Measurements from ENCODE around the gene CREB3.

Gene CREB3

DNA sequence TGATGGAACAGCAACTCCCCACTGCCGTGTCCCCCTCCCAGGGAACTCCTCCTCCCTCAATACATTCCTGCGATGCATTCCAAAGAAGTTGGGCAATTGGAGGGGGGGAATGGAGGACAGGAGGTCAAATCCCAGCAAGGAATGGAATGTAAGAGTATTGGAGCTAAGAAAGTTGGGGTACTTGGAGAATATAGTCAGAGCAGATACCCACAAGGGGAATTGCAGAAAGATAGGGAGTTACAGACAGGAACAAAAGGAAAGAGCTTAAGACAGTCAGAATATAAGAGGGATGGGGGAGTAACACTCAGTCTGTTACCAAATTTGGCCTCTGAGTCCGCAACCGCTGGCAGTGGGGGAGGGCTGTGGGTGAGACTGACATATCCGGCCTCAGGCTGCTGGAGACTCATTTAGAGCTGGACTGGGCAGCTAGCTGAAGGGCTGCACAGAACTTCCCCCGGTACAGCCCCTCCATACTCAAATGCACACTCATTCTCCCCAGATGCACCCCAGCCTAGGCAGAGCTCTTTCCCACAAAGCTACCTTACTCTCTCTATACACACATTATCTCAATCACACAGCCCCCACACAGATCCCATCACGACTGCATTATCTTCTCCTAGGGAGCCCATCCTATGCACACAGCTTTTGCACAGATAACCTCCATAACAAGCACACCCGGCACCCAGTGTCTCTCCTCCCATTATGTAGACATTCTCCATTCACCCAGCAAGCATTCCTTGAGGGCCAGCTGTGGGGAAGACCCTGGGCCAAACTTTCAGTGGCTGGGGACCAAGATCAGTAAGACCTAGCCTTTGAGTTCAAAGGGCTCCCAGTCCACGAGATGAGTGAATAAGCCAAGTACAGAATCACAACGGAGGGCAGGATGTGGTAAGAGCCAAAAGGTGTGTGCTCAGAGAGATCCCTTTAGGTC is 4.2 kb upstream of the CREB3 start:
- peak; percentile 77 for DNase-seq (ENCODE audit: extremely low read depth, insufficient read length)
- Histone ChIP-seq H3K4me3 (replicated peaks; ENCODE audit: low read depth, low read length) (peak overlapping the region; percentile 58), H3K36me3 (ENCODE audit: control insufficient read depth, insufficient read depth, low read length) (peaks cover 21% of the 10 kb centered on the region), H3K27me3 (replicated peaks; ENCODE audit: control insufficient read depth, insufficient read depth, low read length) (no peaks in the 10 kb centered on the region)
- TF ChIP-seq, protein P1, sequence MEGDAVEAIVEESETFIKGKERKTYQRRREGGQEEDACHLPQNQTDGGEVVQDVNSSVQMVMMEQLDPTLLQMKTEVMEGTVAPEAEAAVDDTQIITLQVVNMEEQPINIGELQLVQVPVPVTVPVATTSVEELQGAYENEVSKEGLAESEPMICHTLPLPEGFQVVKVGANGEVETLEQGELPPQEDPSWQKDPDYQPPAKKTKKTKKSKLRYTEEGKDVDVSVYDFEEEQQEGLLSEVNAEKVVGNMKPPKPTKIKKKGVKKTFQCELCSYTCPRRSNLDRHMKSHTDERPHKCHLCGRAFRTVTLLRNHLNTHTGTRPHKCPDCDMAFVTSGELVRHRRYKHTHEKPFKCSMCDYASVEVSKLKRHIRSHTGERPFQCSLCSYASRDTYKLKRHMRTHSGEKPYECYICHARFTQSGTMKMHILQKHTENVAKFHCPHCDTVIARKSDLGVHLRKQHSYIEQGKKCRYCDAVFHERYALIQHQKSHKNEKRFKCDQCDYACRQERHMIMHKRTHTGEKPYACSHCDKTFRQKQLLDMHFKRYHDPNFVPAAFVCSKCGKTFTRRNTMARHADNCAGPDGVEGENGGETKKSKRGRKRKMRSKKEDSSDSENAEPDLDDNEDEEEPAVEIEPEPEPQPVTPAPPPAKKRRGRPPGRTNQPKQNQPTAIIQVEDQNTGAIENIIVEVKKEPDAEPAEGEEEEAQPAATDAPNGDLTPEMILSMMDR (IDR thresholded peaks at IDR 0.05; ENCODE audit: insufficient read depth, low read length, poor library complexity, severe bottlenecking) = no peak

DNA sequence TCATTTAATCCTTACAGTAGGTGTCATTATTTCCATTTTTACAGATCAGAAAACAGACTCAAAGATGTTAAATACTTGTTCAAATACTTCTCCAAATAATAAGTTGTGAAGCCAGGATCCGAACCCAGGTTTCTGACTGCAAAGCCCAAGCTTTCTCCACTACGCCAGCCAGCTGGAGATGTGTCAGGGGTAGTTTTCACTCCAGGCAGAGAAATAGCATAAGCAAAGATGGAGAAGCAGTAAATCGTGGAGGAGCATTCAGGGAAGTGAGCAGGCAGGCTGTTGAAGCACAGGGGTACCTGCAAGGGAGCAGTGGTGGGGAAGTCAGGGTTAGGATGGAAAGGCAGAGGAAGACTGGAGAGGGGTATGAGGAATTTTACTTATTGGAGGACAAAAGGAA is 3.4 kb upstream of the CREB3 start:
- TF ChIP-seq, protein P1 (IDR thresholded peaks at IDR 0.05; ENCODE audit: insufficient read depth, low read length, poor library complexity, severe bottlenecking) = no peak
- no peaks in the 10 kb centered on the region for H3K27me3 ChIP-seq (replicated peaks; ENCODE audit: control insufficient read depth, insufficient read depth, low read length)
- peaks cover 14% of the 10 kb centered on the region for H3K36me3 ChIP-seq (ENCODE audit: control insufficient read depth, insufficient read depth, low read length)
- DNase-seq (ENCODE audit: extremely low read depth, insufficient read length) = no peak
- peak overlapping the region; percentile 92 for H3K4me3 ChIP-seq (replicated peaks; ENCODE audit: low read depth, low read length)

DNA sequence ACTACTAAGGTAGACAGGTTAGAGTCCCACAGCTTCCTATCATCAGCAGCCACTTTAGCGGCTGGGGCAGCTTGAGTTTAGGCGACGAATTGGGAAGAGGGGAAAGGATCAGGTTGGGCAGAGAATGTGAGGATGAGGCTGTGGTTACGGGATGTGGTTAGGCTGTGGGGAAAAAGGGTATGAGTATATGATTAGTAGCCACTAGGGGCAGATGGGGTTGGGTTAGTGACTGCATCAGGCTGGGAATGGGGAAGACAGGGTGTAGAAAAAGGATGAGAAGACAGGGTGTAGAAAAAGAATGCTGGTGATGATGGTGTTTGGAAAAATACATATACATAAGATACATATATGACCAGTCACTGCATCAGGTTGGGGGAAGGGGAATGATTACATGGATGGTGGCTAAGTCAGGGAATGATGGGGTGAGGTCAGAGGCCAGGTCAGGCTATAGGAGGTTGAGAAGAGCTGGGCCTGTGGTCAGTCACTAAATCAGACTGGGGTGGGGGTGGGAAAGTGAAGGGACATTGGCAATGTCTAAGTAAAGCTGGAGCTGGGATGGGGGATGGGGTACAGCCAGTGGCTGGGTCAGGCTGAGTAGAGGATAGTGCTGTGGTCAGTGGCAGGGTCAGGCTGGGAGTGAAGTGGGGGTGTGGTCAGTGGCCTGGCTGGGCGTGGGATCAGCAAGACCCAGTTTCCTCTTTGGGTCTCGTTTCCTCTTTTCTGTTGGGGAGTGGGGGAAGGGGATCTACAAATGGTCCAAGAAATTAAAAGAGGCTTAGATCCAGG is 2.6 kb upstream of the CREB3 start:
- DNase-seq (ENCODE audit: extremely low read depth, insufficient read length) = no peak
- peaks cover 12% of the 10 kb centered on the region for H3K36me3 ChIP-seq (ENCODE audit: control insufficient read depth, insufficient read depth, low read length)
- TF ChIP-seq, protein P1 (IDR thresholded peaks at IDR 0.05; ENCODE audit: insufficient read depth, low read length, poor library complexity, severe bottlenecking) = peak; percentile 47
- no peaks in the 10 kb centered on the region for H3K27me3 ChIP-seq (replicated peaks; ENCODE audit: control insufficient read depth, insufficient read depth, low read length)
- H3K4me3 ChIP-seq (replicated peaks; ENCODE audit: low read depth, low read length) = peak overlapping the region; percentile 92

DNA sequence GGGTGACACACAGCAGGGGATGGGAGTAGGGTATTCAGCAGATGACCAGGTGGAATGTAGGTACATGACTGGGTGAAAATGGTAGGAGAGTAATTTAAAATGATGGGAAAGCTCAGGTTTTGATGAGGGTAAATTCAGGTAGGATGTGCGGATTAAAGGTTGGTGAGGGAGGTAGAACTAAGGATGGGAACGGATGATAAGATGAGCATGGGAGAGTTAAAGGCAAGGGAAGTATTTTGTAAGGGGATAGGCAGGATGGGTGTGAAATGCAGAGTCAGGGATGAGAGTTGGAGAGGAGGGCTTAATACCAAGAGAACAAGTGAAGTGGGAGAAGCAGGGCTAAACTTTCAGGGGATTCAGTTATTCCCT is 2.0 kb upstream of the CREB3 start:
- peak overlapping the region; percentile 92 for H3K4me3 ChIP-seq (replicated peaks; ENCODE audit: low read depth, low read length)
- H3K36me3 ChIP-seq (ENCODE audit: control insufficient read depth, insufficient read depth, low read length) = peaks cover 9% of the 10 kb centered on the region
- DNase-seq (ENCODE audit: extremely low read depth, insufficient read length) = no peak
- H3K27me3 ChIP-seq (replicated peaks; ENCODE audit: control insufficient read depth, insufficient read depth, low read length) = no peaks in the 10 kb centered on the region
- TF ChIP-seq, protein P1 (IDR thresholded peaks at IDR 0.05; ENCODE audit: insufficient read depth, low read length, poor library complexity, severe bottlenecking) = no peak

DNA sequence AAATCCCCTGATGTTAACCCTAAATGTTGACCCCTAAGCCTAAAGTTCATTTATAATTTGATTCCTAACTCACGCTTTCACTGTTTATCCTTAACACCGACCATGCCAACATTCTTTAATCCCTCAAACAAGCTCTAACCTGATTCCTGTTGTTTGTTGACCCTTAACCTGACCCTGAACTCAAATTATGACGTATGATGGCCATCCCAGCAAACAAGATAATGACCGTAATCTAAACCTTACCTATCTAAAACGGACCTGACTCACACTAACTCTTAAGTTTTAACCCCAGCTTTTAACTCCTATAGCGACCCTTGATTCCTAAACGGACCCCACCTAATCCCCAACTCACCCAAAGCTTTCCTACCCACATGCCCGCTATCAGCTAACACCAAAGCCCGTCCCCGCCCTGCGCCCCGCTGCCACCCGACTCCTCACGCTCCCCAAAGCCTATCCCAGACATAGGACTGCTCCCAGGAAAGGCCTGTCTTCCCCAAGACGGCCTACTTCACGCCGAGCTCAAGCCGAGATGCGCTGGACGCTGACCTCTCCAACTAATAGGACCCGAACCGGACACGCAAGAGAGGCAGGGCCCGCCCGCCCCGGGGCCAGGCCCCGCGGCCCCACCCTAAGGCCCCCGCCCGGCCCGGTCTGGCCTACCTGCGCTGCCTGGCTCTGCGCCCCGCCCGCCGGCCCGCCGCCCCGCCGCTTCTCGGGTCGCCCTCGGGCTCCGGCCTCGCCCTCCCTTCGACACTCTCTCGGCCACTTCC is 866 bp upstream of the CREB3 start:
- peaks cover 6% of the 10 kb centered on the region for H3K36me3 ChIP-seq (ENCODE audit: control insufficient read depth, insufficient read depth, low read length)
- H3K4me3 ChIP-seq (replicated peaks; ENCODE audit: low read depth, low read length) = peak overlapping the region; percentile 92
- TF ChIP-seq, protein P1 (IDR thresholded peaks at IDR 0.05; ENCODE audit: insufficient read depth, low read length, poor library complexity, severe bottlenecking) = no peak
- DNase-seq (ENCODE audit: extremely low read depth, insufficient read length) = no peak
- no peaks in the 10 kb centered on the region for H3K27me3 ChIP-seq (replicated peaks; ENCODE audit: control insufficient read depth, insufficient read depth, low read length)
